HG03521 (cell line): Measurements from ENCODE around the gene SLC1A4.
A peak's percentile ranks its signal among the peaks of the same experiment; 100 is the strongest.
"Not testable (repeated sequence)": the region's sequence is repeated elsewhere in the genome, so short reads cannot be mapped to it uniquely, and the experiment has no call there.

Experiments
- ATAC-seq: cut with Tn5 transposase; IDR thresholded peaks from one replicate; pipeline ENCODE4 v1.9.1; 2021; ENCODE audit warnings: mild to moderate bottlenecking, moderate library complexity; ENCODE audit not compliant: unreplicated experiment

The SLC1A4 gene

GRCh38 chr2:64963138-64963537 is 26.1 kb upstream of the SLC1A4 start:
- not testable (repeated sequence) for ATAC-seq

GRCh38 chr2:64963719-64964118 is 25.5 kb upstream of the SLC1A4 start:
- no peak for ATAC-seq

GRCh38 chr2:64966017-64966416 is 23.2 kb upstream of the SLC1A4 start:
- no peak for ATAC-seq

GRCh38 chr2:64966839-64967238 is 22.4 kb upstream of the SLC1A4 start:
- ATAC-seq, result no peak

- no peak for ATAC-seq
These were observed 21.6 kb upstream of the SLC1A4 start for GRCh38 chr2:64967601-64968000.

GRCh38 chr2:64969086-64969485 is 20.1 kb upstream of the SLC1A4 start:
- ATAC-seq, result not testable (repeated sequence)

GRCh38 chr2:64970495-64970894 is 18.7 kb upstream of the SLC1A4 start:
- ATAC-seq, result no peak

GRCh38 chr2:64972426-64972825 is 16.8 kb upstream of the SLC1A4 start:
- no peak for ATAC-seq

- ATAC-seq, result no peak
These were observed 16.3 kb upstream of the SLC1A4 start for GRCh38 chr2:64972876-64973275.

GRCh38 chr2:64975232-64975821 is 13.9 kb upstream of the SLC1A4 start:
- no peak for ATAC-seq

GRCh38 chr2:64976276-64976675 is 12.9 kb upstream of the SLC1A4 start:
- no peak for ATAC-seq

- ATAC-seq, result no peak
These were observed 10.5 kb upstream of the SLC1A4 start for GRCh38 chr2:64978514-64979268.

GRCh38 chr2:64979744-64980143 is 9.5 kb upstream of the SLC1A4 start:
- ATAC-seq, result no peak

GRCh38 chr2:64980183-64980582 is 9.0 kb upstream of the SLC1A4 start:
- no peak for ATAC-seq

- no peak for ATAC-seq
These were observed 6.8 kb upstream of the SLC1A4 start for GRCh38 chr2:64982311-64982857.

GRCh38 chr2:64982932-64983331 is 6.3 kb upstream of the SLC1A4 start:
- no peak for ATAC-seq

- no peak for ATAC-seq
These were observed 3.8 kb upstream of the SLC1A4 start for GRCh38 chr2:64985447-64985846.

GRCh38 chr2:64987001-64987955 is 1.9 kb upstream of the SLC1A4 start:
- no peak for ATAC-seq

- no peak for ATAC-seq
These were observed 1.2 kb upstream of the SLC1A4 start for GRCh38 chr2:64987956-64988419.

- peak; percentile 27 for ATAC-seq
These were observed 626 bp upstream of the SLC1A4 start for GRCh38 chr2:64988420-64989125.
